H9 (cell line): ENCODE results near the gene TIMM17A. TPM values are rescaled to one million over a fixed set of nuclear protein-coding genes. Genes with fewer than 3 reads are reported as not detected.

Experiments
- DNase-seq: peaks from one replicate; pipeline ENCODE4 v3.0.0-alpha.2; 2017
- H2AFZ ChIP-seq: one replicate; pipeline ENCODE4 v1.6.1; 2013; ENCODE audit warnings: mild to moderate bottlenecking, low read length, control low read depth, moderate library complexity
- H2AK5ac ChIP-seq: 2 replicates; pipeline ENCODE4 v1.6.1; 2013; ENCODE audit warnings: low read length, control low read depth, mixed read lengths; ENCODE audit not compliant: insufficient read length
- H2BK120ac ChIP-seq: one replicate; pipeline ENCODE4 v1.6.1; 2013; ENCODE audit warnings: low read depth, mild to moderate bottlenecking, low read length, control low read depth, inconsistent platforms; ENCODE audit not compliant: poor library complexity, severe bottlenecking
- H2BK12ac ChIP-seq: 2 replicates; pipeline ENCODE4 v1.6.1; 2013; ENCODE audit warnings: low read length, control low read depth, mixed read lengths, low read depth; ENCODE audit not compliant: insufficient read length
- H2BK15ac ChIP-seq: 2 replicates; pipeline ENCODE4 v1.6.1; 2013; ENCODE audit warnings: low read depth, low read length, control low read depth
- H2BK20ac ChIP-seq: one replicate; pipeline ENCODE4 v1.6.1; 2013; ENCODE audit warnings: low read depth, mild to moderate bottlenecking, low read length, control low read depth, inconsistent platforms; ENCODE audit not compliant: poor library complexity, severe bottlenecking
- H2BK5ac ChIP-seq: 2 replicates; pipeline ENCODE4 v1.6.1; 2013; ENCODE audit warnings: low read length, control low read depth, mixed read lengths; ENCODE audit not compliant: insufficient read length
- H3K14ac ChIP-seq: 2 replicates; pipeline ENCODE4 v1.6.1; 2013; ENCODE audit warnings: low read length, control low read depth; ENCODE audit not compliant: insufficient read depth
- H3K18ac ChIP-seq: 2 replicates; pipeline ENCODE4 v1.6.1; 2013; ENCODE audit warnings: low read depth, mild to moderate bottlenecking, mixed read lengths, low read length, control low read depth; ENCODE audit not compliant: insufficient read length
- H3K23ac ChIP-seq: 2 replicates; pipeline ENCODE4 v1.6.1; 2013; ENCODE audit warnings: low read length, control low read depth, mixed read lengths, low read depth; ENCODE audit not compliant: insufficient read length
- H3K23me2 ChIP-seq: 2 replicates; pipeline ENCODE4 v1.6.1; 2013; ENCODE audit warnings: low read depth, mild to moderate bottlenecking, mixed read lengths, low read length, control low read depth; ENCODE audit not compliant: insufficient read length, poor library complexity, severe bottlenecking
- H3K27ac ChIP-seq: 2 replicates; pipeline ENCODE4 v1.5.1; 2013; ENCODE audit warnings: low read length, control low read depth, mixed read lengths, low read depth; ENCODE audit not compliant: insufficient read length
- H3K27me3 ChIP-seq: 2 replicates; pipeline ENCODE4 v1.6.1; 2013; ENCODE audit warnings: low read length, control low read depth, inconsistent platforms; ENCODE audit not compliant: insufficient read depth
- H3K4ac ChIP-seq: 2 replicates; pipeline ENCODE4 v1.6.1; 2013; ENCODE audit warnings: low read depth, mild to moderate bottlenecking, control low read depth, inconsistent platforms, low read length, moderate library complexity
- H3K4me1 ChIP-seq: 2 replicates; pipeline ENCODE4 v1.6.1; 2013; ENCODE audit warnings: low read length, control low read depth, inconsistent platforms; ENCODE audit not compliant: insufficient read depth
- H3K4me2 ChIP-seq: 2 replicates; pipeline ENCODE4 v1.6.1; 2013; ENCODE audit warnings: low read length, control low read depth, mixed read lengths; ENCODE audit not compliant: insufficient read length, insufficient read depth
- H3K56ac ChIP-seq: 2 replicates; pipeline ENCODE4 v1.6.1; 2013; ENCODE audit warnings: low read depth, mild to moderate bottlenecking, mixed read lengths, low read length, control low read depth; ENCODE audit not compliant: insufficient read length
- H3K79me1 ChIP-seq: 2 replicates; pipeline ENCODE4 v1.6.1; 2013; ENCODE audit warnings: low read depth, mild to moderate bottlenecking, moderate library complexity, low read length, control low read depth, inconsistent platforms; ENCODE audit not compliant: insufficient read depth, poor library complexity, severe bottlenecking
- H3K79me2 ChIP-seq: 2 replicates; pipeline ENCODE4 v1.6.1; 2013; ENCODE audit warnings: low read length, control low read depth, inconsistent platforms; ENCODE audit not compliant: insufficient read depth
- H3K9ac ChIP-seq: 2 replicates; pipeline ENCODE4 v1.6.1; 2013; ENCODE audit warnings: low read length, control low read depth, mixed read lengths; ENCODE audit not compliant: insufficient read length; ENCODE audit errors: extremely low read depth
- H3K9me3 ChIP-seq: one replicate; pipeline ENCODE4 v1.6.1; 2013; ENCODE audit warnings: low read depth, low read length, inconsistent platforms; ENCODE audit not compliant: control insufficient read depth
- H3T11ph ChIP-seq: one replicate; pipeline ENCODE4 v1.6.1; 2013; ENCODE audit warnings: mild to moderate bottlenecking, low read length, control low read depth, inconsistent platforms
- H4K20me1 ChIP-seq: one replicate; pipeline ENCODE4 v1.6.1; 2013; ENCODE audit not compliant: control insufficient read depth, insufficient read length, insufficient read depth
- H4K5ac ChIP-seq: 2 replicates; pipeline ENCODE4 v1.6.1; 2013; ENCODE audit warnings: low read depth, mild to moderate bottlenecking, mixed read lengths, low read length, control low read depth; ENCODE audit not compliant: insufficient read length
- H4K8ac ChIP-seq: replicated peaks from 2 replicates; pipeline ENCODE4 v1.6.1; 2013; ENCODE audit warnings: low read length, control low read depth, mixed read lengths, low read depth; ENCODE audit not compliant: insufficient read length
- H4K91ac ChIP-seq: 2 replicates; pipeline ENCODE4 v1.6.1; 2013; ENCODE audit warnings: low read depth, mild to moderate bottlenecking, moderate library complexity, mixed read lengths, low read length, control low read depth; ENCODE audit not compliant: insufficient read length
- H3K27ac Mint-ChIP-seq, 3 experiments: 2 replicates in 2 of 3; 3 replicates in 1 of 3; pipeline ENCODE4 v1.8.0; 2020 to 2021; ENCODE audit warnings: mixed read lengths in 3 of 3, mild to moderate bottlenecking in 1 of 3, moderate library complexity in 1 of 3
- H3K27me3 Mint-ChIP-seq: 2 replicates; pipeline ENCODE4 v1.8.0; 2021; ENCODE audit warnings: low read depth, mild to moderate bottlenecking, moderate library complexity, mixed read lengths
- H3K36me3 Mint-ChIP-seq, 3 experiments: 2 replicates in 2 of 3; 3 replicates in 1 of 3; pipeline ENCODE4 v1.8.0; 2020 to 2021; ENCODE audit warnings: low read depth in 3 of 3, mixed read lengths in 3 of 3; ENCODE audit not compliant: insufficient read depth in 1 of 3
- H3K4me1 Mint-ChIP-seq, 2 experiments: 2 replicates each; pipeline ENCODE4 v1.8.0; 2020; ENCODE audit warnings: mixed read lengths in 2 of 2
- H3K4me3 Mint-ChIP-seq, 2 experiments: 2 replicates in 1 of 2; 3 replicates in 1 of 2; pipeline ENCODE4 v1.8.0; 2020 to 2021; ENCODE audit warnings: mild to moderate bottlenecking in 2 of 2, mixed read lengths in 2 of 2, moderate library complexity in 1 of 2
- H3K9me3 Mint-ChIP-seq, 2 experiments: 2 replicates in 1 of 2; 3 replicates in 1 of 2; pipeline ENCODE4 v1.8.0; 2020; ENCODE audit warnings: mild to moderate bottlenecking in 2 of 2, mixed read lengths in 2 of 2, moderate library complexity in 1 of 2
- WGBS: extraction: QIAGEN DNeasy Blood & Tissue Kit; methylation state at CpG from one replicate; pipeline ENCODE4 v1.1.7; 2013; ENCODE audit warnings: missing lambda C conversion rate, low lambda C conversion rate, mixed read lengths; ENCODE audit not compliant: insufficient read length; ENCODE audit errors: extremely low coverage; 5-methylcytosine and 5-hydroxymethylcytosine counted together
- total RNA-seq: library from RNA; stranded (reverse); gene quantifications from 2 replicates; pipeline ENCODE4 v1.2.1, GENCODE V29; 2021
- TF ChIP-seq, protein P1 (sequence below): fragments of 200-600 bp; sonication (generic); conservative IDR thresholded peaks from 3 replicates; pipeline ENCODE4 v1.8.0; 2021; ENCODE audit warnings: antibody characterized with exemption, mild to moderate bottlenecking

Gene TIMM17A
- total RNA-seq, 1 experiment from 2014 or later: 60.9 TPM

- no CpG with 5 or more reads among the region's 9 CpGs for WGBS
- no peak overlapping the region for H3K4me3 Mint-ChIP-seq
- no peak for DNase-seq
- no peak overlapping the region for H2BK20ac ChIP-seq
- H2BK12ac ChIP-seq: no peak overlapping the region
- no peak overlapping the region for H2AFZ ChIP-seq
- no peak overlapping the region for H3K23ac ChIP-seq
- peaks cover 13 to 27% of the 10 kb centered on the region in 2 experiments for H3K4me1 Mint-ChIP-seq
- H2AK5ac ChIP-seq: no peak overlapping the region
- H3K36me3 Mint-ChIP-seq: peaks cover 0 to 45% (median 27%) of the 10 kb centered on the region in 3 experiments; a peak in 4 of 7 replicates
- H3K9me3 ChIP-seq: no peaks in the 10 kb centered on the region
- no peak overlapping the region for H3K27ac ChIP-seq
- no peaks in the 10 kb centered on the region for H3K27me3 ChIP-seq
- H3K79me2 ChIP-seq: no peaks in the 10 kb centered on the region
- H3K23me2 ChIP-seq: no peaks in the 10 kb centered on the region
- no peaks in the 10 kb centered on the region for H3K9me3 Mint-ChIP-seq
- H3K79me1 ChIP-seq: no peaks in the 10 kb centered on the region
- H3K4me2 ChIP-seq: no peak overlapping the region
- no peak overlapping the region for H3T11ph ChIP-seq
- H3K14ac ChIP-seq: no peak overlapping the region
- no peak overlapping the region for H4K8ac ChIP-seq
- H3K56ac ChIP-seq: no peak overlapping the region
- no peaks in the 10 kb centered on the region for H4K20me1 ChIP-seq
- peak overlapping the region in 1 of 3 experiments; percentile 71; a peak in 1 of 7 replicates for H3K27ac Mint-ChIP-seq
- H2BK15ac ChIP-seq: no peak overlapping the region
- no peak overlapping the region for H4K5ac ChIP-seq
- no peak overlapping the region for H3K9ac ChIP-seq
- no peak overlapping the region for H3K4ac ChIP-seq
- no peak overlapping the region for H3K18ac ChIP-seq
- no peak overlapping the region for H2BK5ac ChIP-seq
- no peak overlapping the region for H4K91ac ChIP-seq
- TF ChIP-seq, protein P1, sequence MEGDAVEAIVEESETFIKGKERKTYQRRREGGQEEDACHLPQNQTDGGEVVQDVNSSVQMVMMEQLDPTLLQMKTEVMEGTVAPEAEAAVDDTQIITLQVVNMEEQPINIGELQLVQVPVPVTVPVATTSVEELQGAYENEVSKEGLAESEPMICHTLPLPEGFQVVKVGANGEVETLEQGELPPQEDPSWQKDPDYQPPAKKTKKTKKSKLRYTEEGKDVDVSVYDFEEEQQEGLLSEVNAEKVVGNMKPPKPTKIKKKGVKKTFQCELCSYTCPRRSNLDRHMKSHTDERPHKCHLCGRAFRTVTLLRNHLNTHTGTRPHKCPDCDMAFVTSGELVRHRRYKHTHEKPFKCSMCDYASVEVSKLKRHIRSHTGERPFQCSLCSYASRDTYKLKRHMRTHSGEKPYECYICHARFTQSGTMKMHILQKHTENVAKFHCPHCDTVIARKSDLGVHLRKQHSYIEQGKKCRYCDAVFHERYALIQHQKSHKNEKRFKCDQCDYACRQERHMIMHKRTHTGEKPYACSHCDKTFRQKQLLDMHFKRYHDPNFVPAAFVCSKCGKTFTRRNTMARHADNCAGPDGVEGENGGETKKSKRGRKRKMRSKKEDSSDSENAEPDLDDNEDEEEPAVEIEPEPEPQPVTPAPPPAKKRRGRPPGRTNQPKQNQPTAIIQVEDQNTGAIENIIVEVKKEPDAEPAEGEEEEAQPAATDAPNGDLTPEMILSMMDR: no peak
- no peaks in the 10 kb centered on the region; the same call in 1 of the 2 replicates for H3K4me1 ChIP-seq
- no peaks in the 10 kb centered on the region for H3K27me3 Mint-ChIP-seq
- no peak overlapping the region for H2BK120ac ChIP-seq
Measured at GRCh38 chr1:202016022-202016810, 60.9 kb downstream of the TIMM17A start.
